Measurements from ENCODE around the gene TBCA.

TBCA gene

DNA sequence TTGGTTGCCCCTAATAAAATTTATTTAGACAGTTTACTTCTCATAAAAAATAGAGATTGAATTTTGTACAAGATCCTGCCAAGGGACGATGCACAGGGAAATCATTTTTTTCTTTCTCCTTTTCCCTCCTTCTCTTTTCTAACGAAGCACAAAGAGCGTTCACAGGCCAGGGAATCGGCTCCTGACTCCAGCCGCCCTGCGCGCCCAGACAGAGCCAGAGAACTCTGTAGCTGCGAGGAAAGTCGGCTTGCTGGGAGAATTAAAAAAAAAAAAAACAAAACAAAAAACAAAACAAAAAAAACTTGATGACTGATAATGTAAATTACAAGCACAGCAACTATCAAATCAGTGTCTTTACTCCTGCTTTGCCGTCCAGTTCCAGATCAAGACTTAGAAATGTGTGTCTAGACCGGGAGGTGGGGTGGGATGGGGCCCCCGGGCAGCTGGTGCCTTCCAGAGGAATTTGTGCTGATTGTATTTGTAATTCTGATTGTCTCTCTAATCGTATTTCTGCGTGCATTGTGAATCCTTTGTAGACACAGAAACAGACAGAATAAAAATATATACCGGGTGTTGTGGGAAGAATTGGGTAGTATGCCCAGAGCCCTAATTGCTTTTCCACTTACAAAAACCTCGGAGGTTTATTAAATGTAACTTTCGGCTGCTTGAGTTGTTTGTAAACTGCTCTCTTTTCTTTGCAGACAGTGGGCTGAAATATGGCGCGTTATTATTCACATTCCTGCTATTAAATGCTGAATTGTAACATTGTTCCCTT lies 134.0 kb downstream of the TBCA start:
- DNase-seq = no peak

DNA sequence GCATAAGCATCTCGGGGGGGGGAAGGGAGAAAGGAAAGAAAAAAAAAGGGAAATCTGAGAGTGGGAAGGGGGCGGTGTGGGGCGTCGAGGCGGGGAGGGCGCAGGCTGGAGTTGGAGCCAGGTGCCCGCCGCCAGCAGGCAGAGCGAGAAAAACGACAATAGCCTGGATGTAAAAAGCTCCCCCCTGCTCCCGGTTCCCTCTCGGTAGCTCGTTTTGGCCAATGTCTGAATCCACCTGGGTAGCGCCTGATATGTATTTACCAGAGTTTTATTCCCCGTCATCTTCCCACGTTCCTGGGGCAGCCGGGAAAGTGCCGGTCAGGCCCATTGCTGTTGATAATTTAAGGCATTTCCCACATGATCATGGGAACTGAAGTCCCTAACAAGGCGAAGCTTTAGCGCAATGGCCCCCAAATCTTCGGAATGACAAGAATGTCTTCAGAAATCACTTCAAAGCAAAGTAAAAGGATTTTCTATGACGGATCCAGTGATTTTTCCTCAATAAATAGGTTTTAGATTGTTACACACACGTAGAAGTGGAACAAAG lies 134.7 kb downstream of the TBCA start:
- DNase-seq = no peak
